GM19099 (cell line): ENCODE results near the gene FAAP20.

ENCODE experiments used
- POLR2A ChIP-seq: IDR thresholded peaks from 3 replicates; pipeline ENCODE4 v1.6.1; 2011; ENCODE audit warnings: low read depth; ENCODE audit not compliant: insufficient read length; ENCODE audit errors: extremely low read depth

FAAP20 gene

GRCh38 chr1:2224631-2225428 is 30.3 kb upstream of the FAAP20 start:
- TF ChIP-seq POLR2A, result no peak

DNA sequence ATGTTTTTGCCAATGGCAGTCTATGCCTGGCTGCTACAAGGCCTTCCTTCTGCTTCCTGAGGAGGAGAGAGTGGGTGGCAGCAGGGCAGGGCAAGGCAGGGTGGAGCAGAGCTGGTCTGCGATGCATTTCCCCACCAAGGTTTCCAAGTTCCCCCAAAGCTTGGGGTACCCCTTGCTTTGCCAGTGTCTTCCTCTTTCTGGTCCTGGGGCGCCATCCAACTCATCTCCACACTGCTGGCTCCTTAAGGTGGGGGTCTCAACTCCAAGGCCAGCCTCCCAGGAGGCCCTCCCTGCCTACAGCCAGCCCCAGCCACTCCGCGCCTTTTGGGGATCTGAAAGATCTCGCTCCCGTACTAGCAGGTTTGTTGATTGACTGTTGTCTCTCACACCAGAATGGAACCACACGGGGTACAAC is 29.6 kb upstream of the FAAP20 start:
- no peak for TF ChIP-seq POLR2A

- no peak for TF ChIP-seq POLR2A
Measured at GRCh38 chr1:2221271-2221670, 26.7 kb upstream of the FAAP20 start.

- TF ChIP-seq POLR2A, result no peak
Measured at GRCh38 chr1:2216767-2217058, 22.1 kb upstream of the FAAP20 start.

- no peak for TF ChIP-seq POLR2A
Measured at GRCh38 chr1:2215909-2216766, 21.6 kb upstream of the FAAP20 start.

GRCh38 chr1:2215329-2215728 is 20.8 kb upstream of the FAAP20 start:
- TF ChIP-seq POLR2A, result no peak

DNA sequence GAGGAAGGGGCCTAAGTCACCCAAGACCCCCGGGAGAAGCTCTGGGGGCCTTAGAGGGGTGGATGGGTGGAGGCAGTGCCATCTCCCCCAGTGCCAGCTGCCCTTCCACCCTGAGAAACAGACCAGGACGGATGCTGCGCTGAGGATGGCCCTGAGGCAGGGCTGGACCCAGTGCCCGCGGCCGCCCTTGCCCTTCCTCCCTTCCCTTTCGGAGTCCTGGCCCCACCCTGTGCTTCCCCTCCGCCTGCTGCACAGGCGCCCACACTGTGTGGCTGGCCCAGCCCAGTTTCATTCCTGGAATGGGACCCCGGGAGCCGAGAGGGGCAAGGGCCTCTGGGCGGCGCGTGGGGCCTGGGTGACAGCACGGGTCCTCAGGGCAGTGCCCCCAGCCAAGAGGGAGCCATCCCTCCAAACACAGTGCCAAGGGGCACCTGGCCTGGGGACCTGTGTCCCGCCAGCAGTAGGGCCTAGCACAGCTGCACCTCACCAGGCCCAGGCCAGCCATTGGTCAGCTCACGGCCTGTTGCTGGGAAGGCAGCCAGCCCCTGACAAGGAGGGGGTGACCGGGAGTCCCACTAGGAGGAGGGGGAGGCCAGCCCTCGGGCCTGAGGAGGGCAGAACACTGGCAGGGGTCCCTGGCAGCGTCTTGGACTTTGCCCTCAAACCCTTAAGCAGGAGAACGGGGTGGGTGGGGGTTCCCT is 20.1 kb upstream of the FAAP20 start:
- TF ChIP-seq POLR2A, result no peak

DNA sequence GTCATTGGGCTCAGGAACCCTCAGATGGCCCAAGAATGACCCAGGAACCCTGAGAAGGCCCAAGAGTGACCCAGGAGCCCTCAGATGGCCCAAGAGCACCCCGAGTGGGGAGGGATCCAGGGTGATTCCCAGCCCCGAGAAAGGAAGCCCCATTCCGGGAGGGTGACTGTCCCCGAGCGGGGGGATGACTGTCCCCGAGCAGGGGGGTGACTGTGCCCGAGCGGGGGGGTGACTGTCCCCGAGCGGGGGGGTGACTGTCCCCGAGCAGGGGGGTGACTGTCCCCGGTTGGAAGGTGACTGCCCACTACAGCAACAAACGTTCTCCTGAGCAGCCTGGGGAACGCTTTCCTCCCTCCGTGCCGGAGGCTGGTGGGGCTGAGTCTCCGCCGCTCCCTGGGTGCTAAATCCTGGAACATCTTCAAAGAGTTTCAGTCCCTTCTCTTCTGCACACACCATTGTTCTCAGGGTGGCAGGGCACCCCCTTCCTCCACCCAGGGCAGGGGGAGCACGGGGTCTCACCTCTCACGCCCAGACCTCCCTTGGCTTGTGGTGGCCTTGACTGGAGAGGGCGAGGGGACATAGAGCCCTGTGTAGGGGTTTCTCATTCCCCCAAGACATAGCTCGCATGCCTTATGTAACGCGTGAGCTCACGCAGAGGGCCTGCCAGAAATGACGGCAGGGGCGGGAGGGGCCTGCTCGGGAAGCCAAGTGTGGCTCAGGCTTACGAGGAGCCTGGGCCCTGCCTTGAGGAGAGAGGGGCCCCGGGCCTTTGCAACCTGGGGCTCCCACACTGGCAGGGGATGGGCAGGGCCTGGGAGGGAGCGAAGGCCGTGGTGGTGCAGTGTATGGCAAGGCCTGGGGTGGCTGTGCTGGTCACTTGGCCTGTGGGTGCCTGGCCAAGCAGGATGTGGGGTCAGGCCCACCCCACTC is 19.3 kb upstream of the FAAP20 start:
- no peak for TF ChIP-seq POLR2A

DNA sequence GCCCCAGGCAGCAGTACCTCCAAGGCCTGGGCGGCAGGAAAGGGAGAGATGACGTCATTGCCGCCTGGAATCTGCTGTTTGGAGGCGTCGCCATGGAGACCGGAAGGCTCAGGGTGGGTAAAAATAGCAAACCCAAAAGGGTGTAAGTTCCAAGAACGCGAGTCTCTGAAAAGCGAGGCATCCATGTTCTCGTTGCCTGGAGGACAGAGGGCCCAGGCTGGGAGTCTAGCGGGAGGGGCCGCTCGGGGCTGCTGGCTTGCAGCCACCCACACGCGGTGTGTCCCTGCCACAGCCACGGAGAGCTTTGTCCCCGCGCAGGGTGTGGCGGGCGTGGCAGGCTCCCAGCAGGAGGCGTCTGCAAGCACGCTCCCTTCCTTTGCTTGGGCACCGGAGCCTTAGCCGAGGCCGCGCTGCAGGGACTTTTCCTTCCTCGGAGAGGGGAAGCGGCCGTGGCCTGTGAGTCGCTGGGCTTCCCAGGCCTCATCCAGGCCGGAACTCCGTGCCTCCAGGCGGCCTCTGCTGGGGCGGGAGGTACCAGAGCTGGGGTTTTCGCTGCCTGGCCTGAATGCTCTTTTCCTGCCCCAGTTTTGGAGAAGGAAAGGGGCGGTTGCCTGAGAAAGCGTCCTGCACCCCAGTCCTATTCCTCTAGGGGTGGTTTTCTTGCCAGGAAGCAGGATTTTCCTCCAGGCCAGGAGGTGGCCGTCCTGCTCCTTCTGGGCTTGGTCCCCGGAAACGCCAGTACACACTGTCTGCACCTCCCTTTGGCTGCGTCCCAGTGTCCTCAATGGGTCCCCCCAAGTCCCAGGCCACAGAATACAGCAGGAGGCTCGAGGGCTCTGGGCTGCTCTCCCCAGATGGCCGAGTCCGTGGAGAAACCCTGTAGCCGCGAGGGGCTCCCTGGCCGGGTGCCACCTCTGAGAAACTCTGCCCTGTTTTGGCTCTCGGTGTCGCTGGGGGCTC is 18.2 kb upstream of the FAAP20 start:
- TF ChIP-seq POLR2A, result no peak

- TF ChIP-seq POLR2A, result no peak
Measured at GRCh38 chr1:2212274-2212531, 17.6 kb upstream of the FAAP20 start.

GRCh38 chr1:2210786-2211185 is 16.2 kb upstream of the FAAP20 start:
- TF ChIP-seq POLR2A, result no peak

- no peak for TF ChIP-seq POLR2A
Measured at GRCh38 chr1:2210084-2210653, 15.6 kb upstream of the FAAP20 start.

DNA sequence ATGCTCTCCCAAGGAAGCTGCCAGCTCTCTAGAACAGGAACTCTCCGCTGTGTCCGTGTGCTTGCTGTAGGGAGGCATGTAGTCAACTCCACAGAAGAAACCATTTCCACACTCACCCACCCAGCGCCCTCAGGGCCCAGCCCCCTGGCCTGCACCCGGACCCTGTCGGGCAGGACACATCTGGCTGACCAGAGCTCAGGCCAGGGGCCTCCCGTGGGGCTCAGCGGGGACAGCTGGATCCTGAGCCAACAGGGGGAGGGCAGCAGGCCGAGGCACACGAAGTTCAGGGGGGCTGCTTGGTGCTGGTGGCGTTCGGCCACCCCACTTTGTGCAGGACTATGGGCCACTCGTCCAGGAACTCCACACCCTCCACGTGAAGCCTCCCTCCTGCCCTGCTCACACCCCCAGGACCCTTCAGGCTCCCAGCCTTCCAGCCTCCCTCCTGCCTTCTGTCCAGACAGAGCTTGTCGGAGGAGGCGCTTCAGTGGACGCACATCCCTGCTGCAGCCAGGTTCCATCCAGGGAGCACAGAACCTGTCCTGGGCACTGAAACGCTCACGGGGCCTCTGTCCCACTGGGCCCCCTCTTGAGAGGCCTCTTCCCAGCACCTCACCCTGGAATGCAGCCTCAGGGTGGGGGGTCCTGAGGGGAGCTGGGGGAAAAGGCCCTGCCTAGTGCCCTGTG is 15.0 kb upstream of the FAAP20 start:
- TF ChIP-seq POLR2A, result no peak
